DMS 273 (cell line): ENCODE measurements around the gene CAPN5.
A peak's percentile ranks its signal among the peaks of the same experiment; 100 is the strongest.
"Not testable (repeated sequence)": the region's sequence is repeated elsewhere in the genome, so short reads cannot be mapped to it uniquely, and the experiment has no call there.

Experiments used
- DNase-seq: peaks from one replicate; lab custom pipeline; 2025; ENCODE audit not compliant: unreplicated experiment; lab: John Stamatoyannopoulos, UW

Gene CAPN5

DNA sequence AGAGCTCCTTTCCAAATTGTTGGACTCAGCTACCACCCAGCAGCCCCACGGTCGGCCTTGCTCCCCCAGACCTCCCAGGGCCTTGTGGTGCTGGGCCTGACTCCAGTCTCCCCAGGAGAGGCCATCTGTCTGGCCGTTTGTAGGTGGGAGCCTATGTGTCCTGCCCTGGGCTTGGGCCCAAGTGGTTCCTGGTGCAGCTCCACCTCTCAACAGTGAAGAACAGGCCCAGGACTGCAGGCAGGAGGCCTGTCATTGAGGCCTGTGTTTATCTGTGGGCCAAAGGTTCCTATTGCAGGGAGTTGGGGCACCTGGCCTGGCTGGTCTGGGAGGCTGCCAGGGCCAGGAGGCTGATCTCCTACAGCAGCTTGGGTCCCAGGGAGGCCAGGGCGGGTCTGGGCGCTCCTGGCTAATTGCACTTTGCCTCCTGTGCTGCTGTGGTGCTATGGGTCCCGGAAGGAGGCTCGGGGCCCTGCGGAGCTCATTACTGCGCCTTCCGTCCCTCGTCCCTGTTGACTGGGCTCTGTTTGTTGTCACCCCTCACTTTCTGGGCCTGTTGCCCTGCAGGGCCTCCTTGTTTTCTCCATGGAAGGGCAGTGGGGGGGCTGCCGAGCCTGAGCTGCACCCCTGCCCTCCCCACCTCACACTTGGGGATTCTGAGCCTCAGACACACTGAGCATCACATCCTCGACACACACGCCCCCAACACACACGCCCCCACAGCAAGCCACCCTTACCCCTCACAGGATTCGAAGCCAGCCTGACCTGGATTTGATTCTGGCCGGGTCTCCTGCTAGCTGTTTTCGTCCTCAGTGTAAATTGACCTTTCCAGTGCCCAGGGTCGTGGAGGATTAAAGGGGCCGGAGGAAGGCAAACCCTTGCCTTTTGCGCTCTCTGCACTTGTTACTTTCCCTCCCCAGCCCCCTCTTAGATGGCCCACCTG lies 29.1 kb downstream of the CAPN5 start:
- peak; percentile 64 for DNase-seq

DNA sequence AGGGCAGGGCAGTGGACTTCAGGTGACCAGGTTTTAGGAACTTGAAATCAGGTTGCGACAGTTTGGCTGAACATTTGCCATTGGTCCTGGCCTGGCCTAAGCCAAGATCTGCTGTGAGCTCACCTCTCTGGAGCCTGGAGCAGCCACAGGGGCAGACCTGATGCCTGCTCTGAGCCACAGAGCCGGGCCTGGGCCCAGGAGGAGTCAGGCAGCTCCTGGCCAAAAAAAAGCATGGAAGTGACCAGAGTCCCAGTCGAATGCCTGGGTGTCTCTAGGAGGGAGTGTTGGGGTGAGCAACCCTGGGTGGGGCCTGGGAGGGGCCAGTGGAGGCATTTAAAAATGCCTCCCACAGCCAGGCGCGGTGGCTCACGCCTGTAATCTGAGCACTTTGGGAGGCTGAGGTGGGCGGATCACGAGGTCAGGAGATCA lies 29.8 kb downstream of the CAPN5 start:
- no peak for DNase-seq

DNA sequence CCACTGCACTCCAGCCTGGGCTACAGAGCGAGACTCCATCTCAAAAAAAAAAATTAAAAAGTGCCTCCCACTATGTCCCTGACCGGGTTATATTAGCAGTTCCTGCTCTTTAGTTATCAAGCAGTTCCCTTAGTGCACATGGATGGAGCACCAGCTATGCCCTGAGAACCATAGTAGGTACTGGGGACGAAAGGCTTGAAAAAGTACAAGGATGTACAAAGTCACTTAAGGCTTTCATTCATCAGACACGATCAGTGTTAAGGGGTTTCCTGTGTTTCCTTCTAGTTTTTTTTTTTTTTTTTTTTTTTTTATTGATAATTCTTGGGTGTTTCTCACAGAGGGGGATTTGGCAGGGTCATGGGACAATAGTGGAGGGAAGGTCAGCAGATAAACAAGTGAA lies 30.4 kb downstream of the CAPN5 start:
- DNase-seq, result not testable (repeated sequence)

GRCh38 chr11:77100166-77101042 lies 33.6 kb downstream of the CAPN5 start:
- DNase-seq, result no peak

- DNase-seq, result peak; percentile 52
Observed at GRCh38 chr11:77101043-77101537, 34.3 kb downstream of the CAPN5 start.

DNA sequence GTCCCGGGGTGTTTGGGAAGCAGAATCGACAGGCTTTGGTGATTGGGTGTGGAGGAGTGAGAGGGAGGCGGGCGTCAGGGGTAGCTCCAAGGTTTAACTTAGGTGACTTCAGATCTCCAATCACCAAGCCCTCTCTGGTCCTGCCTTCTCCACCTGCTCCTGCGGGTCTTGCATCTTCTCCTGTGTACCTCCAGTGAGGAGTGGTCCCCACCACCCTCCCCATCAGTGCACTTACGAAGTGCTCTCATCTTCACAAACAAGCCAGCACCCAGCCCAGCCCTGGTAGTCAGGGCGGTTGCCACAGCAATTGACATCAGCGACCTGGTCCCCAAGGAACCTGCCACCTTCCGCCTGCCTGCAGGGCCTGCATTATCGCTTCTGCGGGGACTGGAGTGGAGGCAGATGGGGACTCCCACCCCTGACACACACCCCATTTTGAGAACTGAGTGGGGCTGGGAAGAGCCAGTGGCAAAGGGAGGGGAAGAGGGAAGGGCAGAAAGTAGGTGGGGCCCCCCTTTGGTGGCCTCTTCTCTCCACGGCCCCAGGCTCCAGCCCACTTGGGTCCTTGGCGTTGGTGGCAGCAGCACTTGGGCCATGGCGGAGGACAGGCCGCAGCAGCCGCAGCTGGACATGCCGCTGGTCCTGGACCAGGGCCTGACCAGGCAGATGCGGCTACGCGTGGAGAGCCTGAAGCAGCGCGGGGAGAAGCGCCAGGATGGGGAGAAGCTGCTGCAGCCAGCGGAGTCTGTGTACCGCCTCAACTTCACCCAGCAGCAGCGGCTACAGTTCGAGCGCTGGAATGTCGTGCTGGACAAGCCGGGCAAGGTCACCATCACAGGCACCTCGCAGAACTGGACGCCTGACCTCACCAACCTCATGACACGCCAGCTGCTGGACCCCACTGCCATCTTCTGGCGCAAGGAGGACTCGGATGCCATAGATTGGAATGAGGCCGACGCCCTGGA lies 35.8 kb downstream of the CAPN5 start, which contains the start of gene OMP:
OMP (plus strand) TSS at position 595 of the 965 bp plus-strand sequence; CDS start at position 595, 0 bp downstream.
- DNase-seq, result no peak

DNA sequence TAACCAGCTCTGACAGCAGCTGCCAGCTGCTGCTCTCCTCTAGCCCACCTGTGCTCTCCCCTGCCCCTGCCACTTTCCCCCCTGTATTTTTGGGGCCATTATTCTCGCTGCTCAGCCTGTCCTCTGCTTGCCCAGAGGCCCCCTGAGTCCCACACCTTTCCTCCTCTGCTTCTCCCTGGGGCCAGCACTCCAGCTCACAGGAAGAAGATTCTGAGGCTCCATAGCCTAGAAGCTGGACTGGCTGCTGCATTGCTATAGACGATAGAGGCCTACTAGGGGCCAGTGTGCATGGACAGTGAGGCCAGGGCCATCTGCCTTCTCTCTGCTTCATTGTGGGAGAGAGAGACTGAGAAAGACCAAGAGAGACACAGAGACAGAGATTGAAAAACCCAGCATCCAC lies 36.5 kb downstream of the CAPN5 start:
- DNase-seq, result no peak

- DNase-seq, result no peak
Observed at GRCh38 chr11:77104727-77105126, 38.0 kb downstream of the CAPN5 start.

- DNase-seq, result peak; percentile 46
Observed at GRCh38 chr11:77106321-77106720, 39.5 kb downstream of the CAPN5 start.

DNA sequence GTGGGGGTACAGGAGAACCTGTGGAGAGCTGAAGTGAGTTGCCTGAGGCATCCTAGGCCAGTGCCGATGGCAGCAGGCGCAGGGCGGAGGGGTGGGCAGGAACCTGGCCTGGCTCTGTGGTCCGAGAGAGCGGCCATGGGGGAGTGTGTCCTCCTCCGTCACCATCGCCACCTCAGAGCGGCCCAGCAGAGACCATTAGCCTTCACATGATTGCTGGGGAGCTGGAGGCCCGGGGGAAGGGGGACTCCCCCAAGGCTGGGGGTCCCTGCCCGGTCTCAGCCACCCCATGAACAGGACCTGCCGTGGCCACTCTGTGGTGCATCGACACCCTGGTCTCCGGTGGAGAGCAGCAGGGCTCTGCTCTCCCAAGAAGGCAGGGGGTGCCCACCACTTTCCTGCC lies 40.0 kb downstream of the CAPN5 start:
- DNase-seq, result no peak

GRCh38 chr11:77107950-77108349 lies 41.2 kb downstream of the CAPN5 start:
- DNase-seq, result peak; percentile 29

- no peak for DNase-seq
Observed at GRCh38 chr11:77108436-77108835, 41.7 kb downstream of the CAPN5 start.

GRCh38 chr11:77109236-77110019 lies 42.7 kb downstream of the CAPN5 start:
- peak; percentile 90 for DNase-seq

GRCh38 chr11:77110836-77111235 lies 44.1 kb downstream of the CAPN5 start:
- no peak for DNase-seq

- DNase-seq, result no peak
Observed at GRCh38 chr11:77111277-77111676, 44.5 kb downstream of the CAPN5 start.

GRCh38 chr11:77111946-77112345 lies 45.2 kb downstream of the CAPN5 start:
- DNase-seq, result no peak

DNA sequence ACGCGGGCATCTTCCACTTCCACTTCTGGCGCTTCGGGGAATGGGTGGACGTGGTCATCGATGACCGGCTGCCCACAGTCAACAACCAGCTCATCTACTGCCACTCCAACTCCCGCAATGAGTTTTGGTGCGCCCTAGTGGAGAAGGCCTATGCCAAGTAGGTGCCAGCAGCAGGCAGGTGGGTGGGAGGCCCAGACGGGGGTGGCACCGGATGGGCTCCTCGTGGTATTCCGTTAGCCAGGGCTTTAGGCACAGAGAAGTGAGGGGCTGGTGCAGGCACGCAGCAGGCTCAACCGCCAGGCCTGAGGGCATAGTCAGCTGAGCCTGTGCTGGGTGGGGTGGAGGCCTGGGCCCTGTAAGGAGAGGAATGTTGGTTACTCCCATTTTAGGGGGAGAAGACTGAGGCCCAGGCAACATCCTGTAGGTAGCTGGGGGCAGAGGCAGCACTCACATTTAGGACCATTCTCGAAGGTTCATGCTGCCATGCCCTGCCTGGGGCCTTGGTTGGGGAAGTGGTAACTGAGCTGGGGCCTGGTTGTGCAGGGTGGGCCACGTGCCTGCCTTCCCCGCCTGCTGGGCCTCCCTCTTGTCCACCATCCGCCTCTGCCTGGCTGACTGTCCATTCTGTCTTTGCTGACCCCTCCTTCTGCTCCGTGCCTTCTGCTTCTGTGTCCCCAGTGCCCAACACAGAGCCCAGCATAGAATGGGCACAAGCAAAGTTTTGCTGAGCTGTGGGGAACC lies 46.0 kb downstream of the CAPN5 start:
- DNase-seq, result no peak

GRCh38 chr11:77113382-77114088 lies 46.8 kb downstream of the CAPN5 start:
- peak; percentile 73 for DNase-seq
